Ishikawa (cell line): ENCODE results near the gene TMEM176B.

Source experiments
- CEBPB ChIP-seq: IDR thresholded peaks from 2 replicates; pipeline ENCODE4 v1.6.1; 2012
- EP300 ChIP-seq: IDR thresholded peaks from 2 replicates; pipeline ENCODE4 v1.6.1; 2012; ENCODE audit warnings: borderline replicate concordance
- FOXM1 ChIP-seq: IDR thresholded peaks from 2 replicates; pipeline ENCODE4 v1.6.1; 2012; ENCODE audit warnings: low read depth, borderline replicate concordance
- MAX ChIP-seq: IDR thresholded peaks from 2 replicates; pipeline ENCODE4 v1.6.1; 2012
- RAD21 ChIP-seq: IDR thresholded peaks from 2 replicates; pipeline ENCODE4 v1.6.1; 2012; ENCODE audit warnings: low read depth
- REST ChIP-seq: IDR thresholded peaks from 2 replicates; pipeline ENCODE4 v1.6.1; 2012; ENCODE audit warnings: low read depth, mild to moderate bottlenecking
- TAF1 ChIP-seq: IDR thresholded peaks from 2 replicates; pipeline ENCODE4 v1.6.1; 2012; ENCODE audit warnings: low read depth, mild to moderate bottlenecking
- TEAD4 ChIP-seq: IDR thresholded peaks from 2 replicates; pipeline ENCODE4 v1.6.1; 2012
- YY1 ChIP-seq: IDR thresholded peaks from 2 replicates; pipeline ENCODE4 v1.6.1; 2012; ENCODE audit warnings: low read depth

DNA sequence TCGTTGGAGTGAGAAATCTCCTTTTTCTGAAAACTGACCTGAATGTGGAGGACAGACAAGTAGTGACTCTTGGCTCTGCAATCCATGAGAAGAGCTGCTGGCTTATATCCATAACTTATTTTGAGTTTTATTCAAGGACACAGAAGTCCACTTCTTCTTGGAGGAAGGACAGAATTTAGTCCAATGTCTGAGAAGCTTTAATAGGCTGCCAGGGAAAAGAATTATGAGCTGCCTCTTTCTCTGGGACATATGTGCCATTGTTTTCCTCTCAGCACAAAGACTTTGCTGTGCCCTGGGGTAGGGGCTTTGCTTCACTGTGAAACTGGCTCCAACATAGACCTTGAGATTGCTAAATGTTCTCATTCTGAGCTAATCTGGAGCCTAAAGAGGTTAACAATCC is 31.7 kb upstream of the TMEM176B start:
- no peak for TF ChIP-seq YY1
- no peak for TF ChIP-seq EP300
- no peak for TF ChIP-seq REST
- TF ChIP-seq FOXM1 = no peak
- TF ChIP-seq RAD21 = no peak
- TF ChIP-seq TAF1 = no peak
- TF ChIP-seq MAX = no peak
- TF ChIP-seq CEBPB = no peak
- TF ChIP-seq TEAD4 = no peak
